Spleen (tissue), 7 donors: ENCODE measurements around the gene CYP20A1.

ENCODE experiments used
- POLR2A ChIP-seq, 3 donors: fragments of 450-650 bp; IDR thresholded peaks; one replicate each; pipeline ENCODE4 v1.5.1; 2017; ENCODE audit warnings: antibody characterized with exemption in 3 of 3, mild to moderate bottlenecking in 1 of 3
- POLR2AphosphoS5 ChIP-seq, 3 donors: sonication (generic); formaldehyde crosslinking; IDR thresholded peaks; one replicate each; pipeline ENCODE4 v1.5.1; 2017; ENCODE audit warnings: antibody characterized with exemption in 3 of 3
- TF ChIP-seq, protein P1 (sequence below), 11 experiments: fragments of 200-600 bp in 7 of 11; fragments of 450-650 bp in 4 of 11; sonication (generic) in 4 of 11; IDR thresholded peaks in 8 of 11; conservative IDR thresholded peaks in 3 of 11; 1 replicate in 7 of 11; 2 replicates in 4 of 11; pipeline versions ENCODE4 v1.4.0 to v1.8.0; 2016 to 2021; ENCODE audit warnings: antibody characterized with exemption in 11 of 11, inconsistent platforms in 4 of 11, mild to moderate bottlenecking in 1 of 11
- donor health status: DM: no; HTN: no; CAD: no; lungs with moderate emphysema.
- donor health status: DM: no; HTN: no; CAD: no.
- donor health status: DM: no; HTN: no; CAD: no.

GRCh38 chr2:203326356-203326755 lies 87.5 kb downstream of the CYP20A1 start:
- TF ChIP-seq, protein P1, sequence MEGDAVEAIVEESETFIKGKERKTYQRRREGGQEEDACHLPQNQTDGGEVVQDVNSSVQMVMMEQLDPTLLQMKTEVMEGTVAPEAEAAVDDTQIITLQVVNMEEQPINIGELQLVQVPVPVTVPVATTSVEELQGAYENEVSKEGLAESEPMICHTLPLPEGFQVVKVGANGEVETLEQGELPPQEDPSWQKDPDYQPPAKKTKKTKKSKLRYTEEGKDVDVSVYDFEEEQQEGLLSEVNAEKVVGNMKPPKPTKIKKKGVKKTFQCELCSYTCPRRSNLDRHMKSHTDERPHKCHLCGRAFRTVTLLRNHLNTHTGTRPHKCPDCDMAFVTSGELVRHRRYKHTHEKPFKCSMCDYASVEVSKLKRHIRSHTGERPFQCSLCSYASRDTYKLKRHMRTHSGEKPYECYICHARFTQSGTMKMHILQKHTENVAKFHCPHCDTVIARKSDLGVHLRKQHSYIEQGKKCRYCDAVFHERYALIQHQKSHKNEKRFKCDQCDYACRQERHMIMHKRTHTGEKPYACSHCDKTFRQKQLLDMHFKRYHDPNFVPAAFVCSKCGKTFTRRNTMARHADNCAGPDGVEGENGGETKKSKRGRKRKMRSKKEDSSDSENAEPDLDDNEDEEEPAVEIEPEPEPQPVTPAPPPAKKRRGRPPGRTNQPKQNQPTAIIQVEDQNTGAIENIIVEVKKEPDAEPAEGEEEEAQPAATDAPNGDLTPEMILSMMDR (IDR thresholded peaks at IDR 0.05 in 8 of 11, conservative IDR thresholded peaks at IDR 0.05 in 3 of 11), result no peak
- TF ChIP-seq POLR2AphosphoS5 (IDR thresholded peaks at IDR 0.05), result no peak
- no peak for TF ChIP-seq POLR2A (IDR thresholded peaks at IDR 0.05)
